K562 (cell line): Measurements from ENCODE around the gene SMAD3. TPM values are rescaled to one million over a fixed set of nuclear protein-coding genes. Genes with fewer than 3 reads are reported as not detected.

Experiments
- ATAC-seq: fragments of 200-7000 bp; cut with Tn5 transposase; 3 replicates; pipeline ENCODE4 v1.9.1; 2020; ENCODE audit warnings: moderate library complexity
- BruUV-seq: library from RNA; stranded (reverse); fragments of 400-500 nt; replicated peaks from 2 replicates; lab custom pipeline; 2021; lab: Mats Ljungman, UMichigan
- CTCF ChIA-PET: fragments of 300-600 bp; formaldehyde crosslinking; extraction: SDS; loops from one replicate; lab custom pipeline; 2021; ENCODE audit warnings: low intra/inter-chr PET ratio; lab: Yijun Ruan, JAX
- POLR2A ChIA-PET: fragments of 300-600, 350-650 bp; sonication (Branson Sonifier 250); formaldehyde crosslinking; extraction: SDS; loops from one replicate; lab custom pipeline; 2021; ENCODE audit warnings: antibody characterized with exemption, inconsistent platforms; lab: Yijun Ruan, JAX
- DNase-seq, 4 experiments: peaks; one replicate each; pipeline versions ENCODE4 v3.0.0 to v3.0.0-alpha.2; 2011 to 2018; ENCODE audit warnings: low spot score in 3 of 4, mixed read lengths in 3 of 4; ENCODE audit errors: extremely low read depth in 1 of 4
- FAIRE-seq: peaks from 2 replicates; lab custom pipeline; 2011; peaks lifted over from hg19 to GRCh38; lab: Jason Lieb, UNC
- H2AFZ ChIP-seq: 2 replicates; pipeline ENCODE4 v1.6.0; 2011; ENCODE audit warnings: low read depth, low read length, control low read depth, inconsistent platforms
- H3K27ac ChIP-seq: fragments of 200-600 bp; 3 replicates; pipeline ENCODE4 v1.8.0; 2011; ENCODE audit warnings: low read depth, mild to moderate bottlenecking, control low read depth, inconsistent platforms, low read length, moderate library complexity, mixed read lengths; ENCODE audit errors: extremely low read depth
- H3K27me3 ChIP-seq, 2 experiments: fragments of 300-600 bp in 1 of 2; 2 replicates in 1 of 2; 3 replicates in 1 of 2; pipeline versions ENCODE4 v1.6.0 to v1.8.0; 2011; ENCODE audit warnings: inconsistent platforms in 2 of 2, low read length in 2 of 2, mild to moderate bottlenecking in 1 of 2, mixed read lengths in 1 of 2, moderate library complexity in 1 of 2; ENCODE audit not compliant: control insufficient read depth in 2 of 2, insufficient read depth in 2 of 2
- H3K36me3 ChIP-seq: fragments of 300-600 bp; 3 replicates; pipeline ENCODE4 v1.8.0; 2011; ENCODE audit warnings: mild to moderate bottlenecking, low read length, inconsistent platforms; ENCODE audit not compliant: control insufficient read depth, insufficient read depth
- H3K4me1 ChIP-seq, 2 experiments: fragments of 200-600 bp in 1 of 2; replicated peaks in 1 of 2; 2 replicates in 1 of 2; 3 replicates in 1 of 2; pipeline versions ENCODE4 v1.5.1 to v1.8.0; 2011; ENCODE audit warnings: inconsistent platforms in 2 of 2, low read length in 2 of 2, mild to moderate bottlenecking in 1 of 2, mixed read lengths in 1 of 2, moderate library complexity in 1 of 2; ENCODE audit not compliant: control insufficient read depth in 2 of 2, insufficient read depth in 2 of 2
- H3K4me2 ChIP-seq: 2 replicates; pipeline ENCODE4 v1.6.1; 2011; ENCODE audit warnings: low read length, control low read depth, inconsistent platforms, mixed read lengths; ENCODE audit not compliant: insufficient read depth
- H3K4me3 ChIP-seq: fragments of 200-600 bp; sonication (generic), shearing (Covaris generic); 2 replicates; pipeline ENCODE4 v1.5.1; 2016; ENCODE audit warnings: control low read depth, inconsistent platforms
- H3K79me2 ChIP-seq: fragments of 200-600 bp; 3 replicates; pipeline ENCODE4 v1.8.0; 2011; ENCODE audit warnings: low read length, inconsistent platforms; ENCODE audit not compliant: control insufficient read depth, insufficient read depth
- H3K9ac ChIP-seq, 2 experiments: 2 replicates each; pipeline versions ENCODE4 v1.6.0 to v1.6.1; 2011; ENCODE audit warnings: low read depth in 2 of 2, low read length in 2 of 2, control low read depth in 1 of 2, inconsistent platforms in 1 of 2, mild to moderate bottlenecking in 1 of 2, mixed read lengths in 1 of 2; ENCODE audit not compliant: insufficient read depth in 1 of 2
- H3K9me1 ChIP-seq: one replicate; pipeline ENCODE4 v1.6.0; 2011; ENCODE audit warnings: inconsistent platforms, mild to moderate bottlenecking, low read length, moderate library complexity; ENCODE audit not compliant: control insufficient read depth, insufficient read depth
- H3K9me3 ChIP-seq: replicated peaks from 2 replicates; pipeline ENCODE4 v1.5.1; 2011; ENCODE audit warnings: low read depth, low read length, inconsistent platforms; ENCODE audit not compliant: control insufficient read depth, insufficient read depth
- H4K20me1 ChIP-seq: replicated peaks from 2 replicates; pipeline ENCODE4 v1.6.1; 2011; ENCODE audit warnings: low read length, inconsistent platforms, mixed read lengths; ENCODE audit not compliant: control insufficient read depth, insufficient read depth
- CCAR2 ChIP-seq: fragments of 200-400 bp; formaldehyde crosslinking; IDR thresholded peaks from 2 replicates; pipeline ENCODE4 v1.6.1; 2017; ENCODE audit warnings: mild to moderate bottlenecking, low read depth, low read length
- CEBPB ChIP-seq: fragments of 450-650 bp; IDR thresholded peaks from 2 replicates; pipeline ENCODE4 v1.6.1; 2016; ENCODE audit warnings: missing genetic modification characterization, missing compliant biosample characterization
- E2F3 ChIP-seq: fragments of 250-450 bp; sonication (Bioruptor Pico); IDR thresholded peaks from 2 replicates; pipeline ENCODE4 v1.4.0; 2020; ENCODE audit warnings: mild to moderate bottlenecking
- GABPA ChIP-seq: fragments of 200-800 bp; sonication (Bioruptor generic); conservative IDR thresholded peaks from 2 replicates; pipeline ENCODE4 v1.6.1; 2016; ENCODE audit warnings: low read depth, missing genetic modification characterization, missing compliant biosample characterization
- MAFK ChIP-seq: IDR thresholded peaks from 2 replicates; pipeline ENCODE4 v1.6.1; 2011; ENCODE audit warnings: low read length, improper control_type of control experiment
- NR2F6 ChIP-seq: fragments of 450-650 bp; formaldehyde crosslinking; IDR thresholded peaks from 2 replicates; pipeline ENCODE4 v1.4.0; 2020; ENCODE audit warnings: mild to moderate bottlenecking
- PRMT5 ChIP-seq: sonication (generic); formaldehyde crosslinking; IDR thresholded peaks from 2 replicates; pipeline ENCODE4 v1.5.0; 2020; ENCODE audit warnings: missing genetic modification reagents
- SAP30 ChIP-seq: fragments of 200-600 bp; sonication (generic); IDR thresholded peaks from 2 replicates; pipeline ENCODE4 v1.6.1; 2012; ENCODE audit warnings: borderline replicate concordance, low read depth, mild to moderate bottlenecking, moderate library complexity, low read length, control low read depth, inconsistent platforms; ENCODE audit not compliant: insufficient read depth, poor library complexity, severe bottlenecking
- SRSF9 ChIP-seq: fragments of 200-400 bp; formaldehyde crosslinking; IDR thresholded peaks from 2 replicates; pipeline ENCODE4 v1.6.1; 2017; ENCODE audit warnings: low read depth, low read length, borderline replicate concordance
- ZBTB17 ChIP-seq: fragments of 450-650 bp; formaldehyde crosslinking; IDR thresholded peaks from 2 replicates; pipeline ENCODE4 v1.4.0; 2020; ENCODE audit warnings: mild to moderate bottlenecking
- ZBTB43 ChIP-seq: sonication (generic); formaldehyde crosslinking; IDR thresholded peaks from 2 replicates; pipeline ENCODE4 v1.8.0; 2023; ENCODE audit warnings: mild to moderate bottlenecking, missing genetic modification reagents
- ZKSCAN8 ChIP-seq: fragments of 200-800 bp; sonication (Bioruptor generic); IDR thresholded peaks from 2 replicates; pipeline ENCODE4 v1.6.1; 2016; ENCODE audit warnings: missing genetic modification characterization, missing compliant biosample characterization
- ZNF395 ChIP-seq: fragments of 200-800 bp; sonication (Bioruptor generic); IDR thresholded peaks from 2 replicates; pipeline ENCODE4 v1.6.1; 2017; ENCODE audit warnings: missing genetic modification characterization, missing compliant biosample characterization
- ZNF644 ChIP-seq: fragments of 200-800 bp; sonication (Bioruptor generic); IDR thresholded peaks from 2 replicates; pipeline ENCODE4 v1.6.1; 2016; ENCODE audit warnings: low read depth, missing genetic modification characterization, missing compliant biosample characterization
- WGBS: fragments of 100-300 bp; shearing (Covaris generic); methylation state at CpG from one replicate; pipeline ENCODE4 v1.1.6; 2016; ENCODE audit warnings: low coverage, mixed read lengths; ENCODE audit not compliant: insufficient coverage; ENCODE audit errors: missing lambda C conversion rate; 5-methylcytosine and 5-hydroxymethylcytosine counted together
- in situ Hi-C: fragments of 300-500 bp; cut with MboI; formaldehyde crosslinking; loops from 4 replicates; pipeline ENCODE4 v1.15.0; 2018; ENCODE audit warnings: inconsistent platforms, mixed read lengths
- intact Hi-C: fragments of 100-400 bp; cut with micrococcal nuclease; formaldehyde crosslinking; loops from 2 replicates; pipeline ENCODE4 v1.14.2; 2022
- polyA plus RNA-seq, 8 experiments: library from polyadenylated mRNA; depleted of rRNA in 4 of 8; stranded (reverse) in 5 of 8; unstranded in 3 of 8; fragments of >200 nt; fragmentation: Nextera tagmentation in 2 of 8; fragmentation: Illumina TruSeq in 1 of 8; extraction: Ambion mirVana in 2 of 8; extraction: Trizol in 1 of 8; gene quantifications; 2 replicates each; pipeline versions ENCODE4 v1.2.1 to v1.2.3, GENCODE V29; 2011 to 2014; ENCODE audit warnings: inconsistent platforms in 1 of 8, missing spikeins in 1 of 8
- total RNA-seq, 7 experiments: library from RNA; depleted of rRNA in 6 of 7; stranded (reverse); fragments of >200 nt in 6 of 7; fragmentation: Illumina TruSeq in 2 of 7; extraction: Trizol in 2 of 7; gene quantifications; 2 replicates each; pipeline versions ENCODE4 v1.2.1 to v1.2.3, GENCODE V29; 2011 to 2021; ENCODE audit warnings: low replicate concordance in 1 of 7

SMAD3 gene
- total and polyA plus RNA-seq, 9 of the 15 experiments (the other 6 are each of a cell fraction or from before 2014, with no cell fraction given): 4.3 to 39.2 (median 11.1) TPM

- Histone ChIP-seq H3K27ac (no peak overlapping the region), H4K20me1 (no peaks in the 10 kb centered on the region), H3K9me1 (peaks cover 4% of the 10 kb centered on the region)
- no peak for FAIRE-seq
- TF ChIP-seq ZNF644: no peak
- TF ChIP-seq NR2F6 (CRISPR knock-in tag): no peak
- no peak for TF ChIP-seq CEBPB (tag)
- no peak for TF ChIP-seq GABPA (tag)
- no peak for TF ChIP-seq PRMT5 (CRISPR knock-in tag)
- TF ChIP-seq SAP30: no peak
- no peak for TF ChIP-seq E2F3 (CRISPR knock-in tag)
- TF ChIP-seq SRSF9: no peak
- TF ChIP-seq ZKSCAN8: no peak
- TF ChIP-seq ZBTB17: no peak
- no peak for TF ChIP-seq CCAR2
- TF ChIP-seq ZBTB43: no peak
- TF ChIP-seq MAFK: no peak
- TF ChIP-seq ZNF395 (CRISPR knock-in tag): no peak
- TF ChIP-seq, all 486 proteins: peak for 0
- in situ Hi-C loops (no loop called here), intact Hi-C loops (no loop called here)
- H3K9ac ChIP-seq: peak overlapping the region in 1 of 2 experiments; percentile 20; a peak in 1 of 4 replicates
- H3K27me3 ChIP-seq: no peaks in the 10 kb centered on the region
- no TSS peak for BruUV-seq
- peaks cover 71% of the 10 kb centered on the region; the same call in 2 of the 3 replicates for H3K36me3 ChIP-seq
- POLR2A ChIA-PET: no interaction called here
- WGBS: 75% methylated on average over 6 of the region's 6 CpGs
- no peaks in the 10 kb centered on the region for H3K9me3 ChIP-seq
- CTCF ChIA-PET: no interaction called here
- H2AFZ ChIP-seq: no peak overlapping the region
- no peak overlapping the region for H3K4me3 ChIP-seq
- ATAC-seq: no peak
- no peak for DNase-seq
- no peak overlapping the region for H3K4me2 ChIP-seq
- H3K4me1 ChIP-seq: peaks cover 0 to 1% of the 10 kb centered on the region in 2 experiments; a peak in 1 of 5 replicates
- no peaks in the 10 kb centered on the region for H3K79me2 ChIP-seq
Measured at GRCh38 chr15:67185051-67185450, 119.6 kb downstream of the SMAD3 start.
